ENCODE data around the gene SLC34A3. TPM values are rescaled to one million over a fixed set of nuclear protein-coding genes. Genes with fewer than 3 reads are reported as not detected.

The SLC34A3 gene
- total RNA-seq, 2 experiments from 2014 or later, result not detected

GRCh38 chr9:137273611-137274320 is 43.1 kb downstream of the SLC34A3 start:
- intact Hi-C loops (cut with micrococcal nuclease; ENCODE audit: unreplicated experiment), result no loop called here
- peak; percentile 53 for DNase-seq (ENCODE audit: low spot score)
- H3K4me1 ChIP-seq (ENCODE audit: insufficient read depth, low read length, poor library complexity, severe bottlenecking), result peaks cover 79% of the 10 kb centered on the region
- H4K20me1 ChIP-seq (ENCODE audit: insufficient read depth, low read length), result no peaks in the 10 kb centered on the region
- peak overlapping the region; percentile 81 for H3K4me2 ChIP-seq (ENCODE audit: low read length)
- H3K9me2 ChIP-seq (ENCODE audit: insufficient read depth, low read length), result no peaks in the 10 kb centered on the region
- peak overlapping the region; percentile 77 for H3K27ac ChIP-seq (ENCODE audit: low read depth, low read length, poor library complexity, severe bottlenecking)
- no peak overlapping the region for H2AFZ ChIP-seq (ENCODE audit: low read length)
- BruUV-seq (replicated peaks), result no TSS peak
- ChIA-PET CTCF (ENCODE audit: unreplicated experiment) (interaction anchor here (0.6 to 1.2 kb wide), 2 partner anchors 13 to 53 kb away, joined by 3 to 4 read pairs; no protein-coding TSS in a partner anchor), POLR2A (interaction anchor here (0.6 to 1.2 kb wide), 3 partner anchors 20 to 169 kb away, joined by 3 read pairs; partner anchors contain the start of gene TUBB4B)
- H3K79me2 ChIP-seq (ENCODE audit: insufficient read depth, low read depth, low read length), result peaks cover 4% of the 10 kb centered on the region; the same call in 1 of the 2 replicates
- H3K36me3 ChIP-seq (ENCODE audit: insufficient read depth, low read length), result peaks cover 34% of the 10 kb centered on the region; the same call in 1 of the 2 replicates
- TF ChIP-seq, protein P1, sequence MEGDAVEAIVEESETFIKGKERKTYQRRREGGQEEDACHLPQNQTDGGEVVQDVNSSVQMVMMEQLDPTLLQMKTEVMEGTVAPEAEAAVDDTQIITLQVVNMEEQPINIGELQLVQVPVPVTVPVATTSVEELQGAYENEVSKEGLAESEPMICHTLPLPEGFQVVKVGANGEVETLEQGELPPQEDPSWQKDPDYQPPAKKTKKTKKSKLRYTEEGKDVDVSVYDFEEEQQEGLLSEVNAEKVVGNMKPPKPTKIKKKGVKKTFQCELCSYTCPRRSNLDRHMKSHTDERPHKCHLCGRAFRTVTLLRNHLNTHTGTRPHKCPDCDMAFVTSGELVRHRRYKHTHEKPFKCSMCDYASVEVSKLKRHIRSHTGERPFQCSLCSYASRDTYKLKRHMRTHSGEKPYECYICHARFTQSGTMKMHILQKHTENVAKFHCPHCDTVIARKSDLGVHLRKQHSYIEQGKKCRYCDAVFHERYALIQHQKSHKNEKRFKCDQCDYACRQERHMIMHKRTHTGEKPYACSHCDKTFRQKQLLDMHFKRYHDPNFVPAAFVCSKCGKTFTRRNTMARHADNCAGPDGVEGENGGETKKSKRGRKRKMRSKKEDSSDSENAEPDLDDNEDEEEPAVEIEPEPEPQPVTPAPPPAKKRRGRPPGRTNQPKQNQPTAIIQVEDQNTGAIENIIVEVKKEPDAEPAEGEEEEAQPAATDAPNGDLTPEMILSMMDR (conservative IDR thresholded peaks at IDR 0.05; ENCODE audit: low read length), result no peak
- TF ChIP-seq EZH2phosphoT487 (IDR thresholded peaks at IDR 0.05; ENCODE audit: borderline replicate concordance, low read depth, low read length), result no peak
- no peak overlapping the region for H3K4me3 ChIP-seq (ENCODE audit: low read depth, low read length, poor library complexity, severe bottlenecking)
- H3K9me3 ChIP-seq (ENCODE audit: low read length), result no peaks in the 10 kb centered on the region

DNA sequence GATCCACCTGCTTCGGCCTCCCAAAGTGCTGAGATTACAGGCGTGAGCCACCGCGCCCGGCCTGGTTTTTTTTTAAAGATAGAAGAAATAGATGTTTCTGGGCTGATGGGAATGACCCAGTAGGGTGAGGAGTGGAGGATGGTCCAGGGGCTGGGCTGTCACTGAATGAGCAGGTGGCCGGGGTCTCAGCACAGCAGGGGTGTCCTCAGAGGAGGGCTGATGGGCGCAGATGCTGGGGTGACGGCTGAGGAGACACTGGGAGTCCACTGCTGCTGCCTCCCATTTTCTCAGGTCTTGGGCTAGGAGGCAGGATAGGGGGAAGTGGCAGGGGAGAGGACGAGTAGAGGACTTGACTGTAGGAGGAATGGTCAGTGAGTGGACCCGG is 44.5 kb downstream of the SLC34A3 start:
- peak overlapping the region; percentile 81 for H3K4me2 ChIP-seq (ENCODE audit: low read length)
- H3K4me1 ChIP-seq (ENCODE audit: insufficient read depth, low read length, poor library complexity, severe bottlenecking), result peaks cover 67% of the 10 kb centered on the region
- no peak overlapping the region for H2AFZ ChIP-seq (ENCODE audit: low read length)
- POLR2A ChIA-PET, result interaction anchor here (0.9 to 1.2 kb wide), 2 partner anchors 21 to 34 kb away, joined by 3 to 4 read pairs; partner anchors contain the start of gene TUBB4B
- no peaks in the 10 kb centered on the region for H4K20me1 ChIP-seq (ENCODE audit: insufficient read depth, low read length)
- TF ChIP-seq EZH2phosphoT487 (IDR thresholded peaks at IDR 0.05; ENCODE audit: borderline replicate concordance, low read depth, low read length), result no peak
- TF ChIP-seq, protein P1 (conservative IDR thresholded peaks at IDR 0.05; ENCODE audit: low read length), result no peak
- H3K36me3 ChIP-seq (ENCODE audit: insufficient read depth, low read length), result peaks cover 23% of the 10 kb centered on the region; the same call in 1 of the 2 replicates
- no peaks in the 10 kb centered on the region for H3K79me2 ChIP-seq (ENCODE audit: insufficient read depth, low read depth, low read length)
- no peaks in the 10 kb centered on the region for H3K9me2 ChIP-seq (ENCODE audit: insufficient read depth, low read length)
- H3K4me3 ChIP-seq (ENCODE audit: low read depth, low read length, poor library complexity, severe bottlenecking), result no peak overlapping the region
- DNase-seq (ENCODE audit: low spot score), result no peak
- H3K27ac ChIP-seq (ENCODE audit: low read depth, low read length, poor library complexity, severe bottlenecking), result peak overlapping the region; percentile 77
- no peaks in the 10 kb centered on the region for H3K9me3 ChIP-seq (ENCODE audit: low read length)
- CTCF ChIA-PET (ENCODE audit: unreplicated experiment), result interaction anchor here (1.2 kb wide), 1 partner anchor 11 kb away, joined by 4 read pairs; no protein-coding TSS in a partner anchor
- intact Hi-C loops (cut with micrococcal nuclease; ENCODE audit: unreplicated experiment), result no loop called here
- BruUV-seq (replicated peaks), result no TSS peak
